GM19463 (cell line): Measurements from ENCODE around the gene KRTDAP.

Experiments used
- ATAC-seq: cut with Tn5 transposase; IDR thresholded peaks from one replicate; pipeline ENCODE4 v1.9.1; 2021; ENCODE audit warnings: mild to moderate bottlenecking, moderate library complexity; ENCODE audit not compliant: unreplicated experiment

Gene KRTDAP

DNA sequence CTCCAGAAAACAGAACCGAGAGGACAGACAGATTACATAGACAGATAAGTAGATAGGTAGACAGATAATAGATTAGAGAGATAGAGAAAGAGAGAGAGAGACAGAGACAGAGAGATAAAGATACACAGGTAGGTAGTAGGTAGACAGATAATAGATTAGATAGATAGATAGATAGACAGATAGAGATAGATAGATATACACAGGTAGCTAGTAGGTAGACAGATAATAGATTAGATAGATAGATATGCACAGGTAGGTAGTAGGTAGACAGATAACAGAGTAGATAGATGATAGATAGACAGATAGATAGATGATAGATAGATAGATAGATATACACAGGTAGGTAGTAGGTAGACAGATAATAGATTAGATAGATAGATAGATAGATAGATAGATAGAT lies 32.1 kb downstream of the KRTDAP start:
- no peak for ATAC-seq

DNA sequence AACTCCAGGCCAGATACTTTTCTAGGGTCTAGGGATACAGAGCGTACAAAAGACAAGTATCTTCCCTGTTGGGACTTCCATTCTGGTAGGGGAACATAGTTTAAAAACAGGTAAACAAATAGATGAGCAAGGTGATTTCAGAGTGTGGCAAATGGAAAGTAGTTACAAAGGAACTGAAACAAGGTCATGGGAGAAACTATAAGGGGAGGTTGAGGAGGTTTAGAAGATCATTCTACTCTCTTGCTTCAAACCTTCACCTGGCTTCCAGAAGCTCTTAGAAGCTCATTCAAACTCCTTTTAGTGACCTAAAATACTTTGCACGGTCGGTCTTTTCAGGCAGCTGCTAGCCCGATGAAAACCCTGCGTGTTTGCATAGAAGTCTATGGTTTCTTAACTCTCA lies 33.1 kb downstream of the KRTDAP start:
- no peak for ATAC-seq

DNA sequence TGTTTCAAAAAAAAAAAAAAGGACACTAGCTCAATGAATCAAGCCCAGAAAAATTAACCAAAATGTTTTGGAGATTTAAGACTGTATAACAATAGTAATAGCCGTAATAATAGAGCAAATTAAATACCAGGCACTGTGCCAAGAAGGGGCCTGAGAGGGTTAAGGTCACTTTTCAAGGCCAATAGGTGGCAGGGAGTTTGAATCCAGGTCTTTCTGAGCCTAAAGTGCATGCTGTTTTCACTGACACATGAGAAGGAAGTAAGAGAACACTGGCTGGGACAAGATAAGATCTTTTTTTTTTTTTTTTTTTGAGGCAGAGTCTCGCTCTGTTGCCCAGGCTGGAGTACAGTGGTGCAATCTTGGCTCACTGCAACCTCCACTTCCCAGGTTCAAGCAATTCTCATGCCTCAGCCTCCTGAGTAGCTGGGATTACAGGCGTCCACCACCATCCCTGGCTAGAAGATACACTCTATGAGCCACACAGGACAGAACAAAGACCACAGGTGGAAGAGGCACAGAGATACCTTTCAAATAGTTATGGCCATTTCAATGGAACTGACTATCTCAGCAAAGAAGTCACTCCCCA lies 34.6 kb downstream of the KRTDAP start:
- no peak for ATAC-seq

DNA sequence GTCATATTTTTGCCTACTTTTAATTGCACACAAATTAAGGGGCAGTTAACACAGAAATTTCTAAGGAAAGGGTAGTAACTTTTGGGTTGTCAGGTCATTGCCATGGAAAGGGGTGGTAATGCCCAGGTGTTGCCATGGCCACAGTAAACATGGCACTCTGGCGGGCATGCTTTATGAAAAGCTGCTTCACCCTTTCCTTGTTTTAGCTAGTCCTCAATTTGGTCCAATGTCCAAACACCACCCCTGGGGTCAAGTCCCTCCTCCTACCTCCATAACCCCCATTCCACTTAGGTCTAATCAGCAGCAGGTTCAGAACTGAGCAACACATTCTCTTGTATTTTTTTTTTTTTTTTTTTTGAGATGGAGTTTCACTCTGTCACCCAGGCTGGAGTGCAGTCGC lies 35.6 kb downstream of the KRTDAP start:
- ATAC-seq = no peak

DNA sequence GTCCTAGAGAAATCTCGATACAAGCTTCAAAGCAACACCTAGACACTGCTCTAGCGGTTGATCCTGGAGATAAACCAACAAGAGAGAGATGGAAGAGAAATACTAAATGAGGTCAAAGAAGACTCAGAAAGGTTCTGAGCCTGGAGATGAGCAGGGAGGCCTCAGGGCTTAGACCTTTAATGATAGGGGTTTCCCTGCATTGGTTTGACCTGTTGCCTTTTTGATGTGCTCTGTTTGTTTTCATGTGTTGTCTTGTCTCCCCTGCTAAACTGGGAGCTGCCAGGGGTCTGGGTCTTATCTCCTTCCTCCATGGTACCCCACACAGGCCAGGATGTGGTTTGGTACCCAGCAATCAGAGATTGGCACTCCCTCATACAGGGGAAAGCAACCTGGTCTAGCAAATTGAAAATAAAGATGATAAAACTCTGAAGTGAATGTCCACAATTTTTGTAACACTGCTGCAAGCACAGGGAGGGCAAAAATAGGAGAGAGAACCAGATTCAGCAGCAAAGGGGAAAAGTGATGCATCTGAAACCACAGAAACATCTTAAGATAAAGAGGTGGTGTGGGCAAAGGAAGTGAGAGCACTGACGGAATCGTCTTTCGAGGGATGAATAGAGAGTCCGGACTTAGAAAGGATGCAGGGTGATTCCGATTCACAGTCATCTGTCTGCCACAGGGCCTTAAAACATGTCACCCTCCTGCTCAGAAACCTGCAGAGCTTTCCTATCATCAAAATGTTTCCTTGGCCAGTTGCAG lies 38.7 kb downstream of the KRTDAP start:
- peak; percentile 51 for ATAC-seq

DNA sequence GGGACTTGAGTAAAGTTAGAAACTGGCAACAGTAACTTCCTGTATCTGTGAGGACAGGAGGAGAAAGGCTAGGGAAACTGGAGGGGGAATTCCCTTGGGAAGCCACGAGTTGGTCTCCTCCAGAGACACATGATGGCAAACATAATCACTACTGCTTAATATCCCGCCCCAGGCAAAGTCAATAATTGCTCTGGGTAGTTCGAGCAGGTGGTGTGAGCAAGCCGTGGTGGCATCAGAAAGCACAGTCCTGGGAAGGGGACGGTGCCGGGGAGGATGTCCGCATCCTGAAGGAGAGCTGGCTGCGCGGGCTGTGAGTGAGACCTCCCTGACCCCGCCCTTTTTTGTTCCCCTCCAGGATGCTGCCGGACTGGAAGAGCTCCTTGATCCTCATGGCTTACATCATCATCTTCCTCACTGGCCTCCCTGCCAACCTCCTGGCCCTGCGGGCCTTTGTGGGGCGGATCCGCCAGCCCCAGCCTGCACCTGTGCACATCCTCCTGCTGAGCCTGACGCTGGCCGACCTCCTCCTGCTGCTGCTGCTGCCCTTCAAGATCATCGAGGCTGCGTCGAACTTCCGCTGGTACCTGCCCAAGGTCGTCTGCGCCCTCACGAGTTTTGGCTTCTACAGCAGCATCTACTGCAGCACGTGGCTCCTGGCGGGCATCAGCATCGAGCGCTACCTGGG lies 40.8 kb downstream of the KRTDAP start:
- ATAC-seq = no peak

DNA sequence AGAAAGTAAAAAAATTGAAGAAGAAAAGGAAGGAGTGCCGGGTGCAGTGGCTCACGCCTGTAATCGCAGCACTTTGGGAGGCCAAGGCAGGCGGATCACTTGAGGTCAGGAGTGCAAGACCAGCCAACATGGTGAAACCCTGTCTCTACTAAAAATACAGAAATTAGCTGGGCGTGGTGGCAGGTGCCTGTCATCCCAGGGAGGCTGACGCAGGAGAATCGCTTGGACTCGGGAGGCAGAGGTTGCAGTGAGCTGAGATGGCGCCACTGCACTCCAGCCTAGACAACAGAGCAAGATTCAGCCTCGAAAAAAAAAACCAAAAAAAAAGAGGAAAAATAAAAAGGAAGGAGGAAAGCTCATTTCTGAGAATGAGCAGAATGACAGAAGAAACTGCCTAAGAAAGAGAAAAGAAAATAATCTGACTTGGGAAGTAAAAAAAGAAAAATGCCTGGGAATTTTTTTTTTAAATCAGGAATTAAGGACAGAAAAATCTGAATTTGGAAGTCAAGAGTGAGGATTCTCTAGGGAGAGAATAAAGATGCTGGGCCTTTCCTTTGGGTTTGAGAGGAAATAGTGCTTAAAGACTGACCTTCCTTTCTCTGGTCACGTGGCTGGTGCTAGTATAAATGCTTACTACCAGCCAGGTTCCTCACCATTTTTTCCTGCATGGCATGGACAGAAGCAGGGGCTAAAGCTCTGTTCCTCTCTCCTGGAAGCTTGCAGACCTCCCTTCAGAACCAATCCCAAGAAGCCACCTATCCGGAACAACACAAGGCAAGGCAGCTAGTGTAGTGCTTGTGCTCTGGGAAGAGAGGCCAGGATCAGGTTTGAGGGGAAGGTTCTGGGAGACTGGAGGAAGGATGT lies 42.4 kb downstream of the KRTDAP start, which contains the start of gene FFAR2:
FFAR2 (plus strand) TSS at position 652 of the 864 bp plus-strand sequence. CDS start 1,458 bp downstream, outside the sequence.
- no peak for ATAC-seq

DNA sequence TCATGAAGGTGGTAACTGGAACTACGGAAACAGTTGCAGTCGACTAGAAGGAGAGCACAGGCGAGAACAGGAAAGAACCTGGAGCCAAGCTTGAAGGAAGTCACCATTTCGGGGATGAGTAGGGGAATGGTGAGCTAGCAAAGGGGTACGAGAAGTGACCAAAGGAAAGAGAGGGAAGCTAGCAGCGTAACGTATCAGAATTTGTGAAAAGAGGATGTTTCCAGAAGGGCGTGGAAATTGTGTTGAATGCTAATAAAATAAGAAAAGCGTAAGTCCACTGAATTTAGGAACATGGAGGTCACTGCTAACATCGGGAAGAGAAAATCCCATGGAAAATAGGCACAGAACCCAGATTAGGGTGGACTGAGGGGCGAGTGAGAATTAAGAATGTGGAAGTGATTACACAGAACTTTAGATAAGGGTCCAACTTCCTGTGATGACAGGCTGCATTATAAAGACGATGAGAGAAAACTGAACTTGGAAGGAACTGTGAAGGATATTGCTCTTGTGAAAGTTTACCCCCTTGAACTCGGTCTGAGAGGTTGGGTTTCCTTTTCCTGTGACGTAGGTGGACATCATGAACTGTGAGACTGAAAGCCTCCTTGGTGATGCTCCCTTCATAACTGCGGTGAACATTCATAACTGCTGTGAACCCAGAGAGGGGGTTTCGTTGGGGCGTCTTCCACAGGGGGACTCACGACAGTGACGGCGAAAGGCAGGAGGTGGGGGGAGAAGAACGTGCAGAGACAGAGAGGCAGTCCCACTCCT lies 44.3 kb downstream of the KRTDAP start:
- ATAC-seq = no peak

DNA sequence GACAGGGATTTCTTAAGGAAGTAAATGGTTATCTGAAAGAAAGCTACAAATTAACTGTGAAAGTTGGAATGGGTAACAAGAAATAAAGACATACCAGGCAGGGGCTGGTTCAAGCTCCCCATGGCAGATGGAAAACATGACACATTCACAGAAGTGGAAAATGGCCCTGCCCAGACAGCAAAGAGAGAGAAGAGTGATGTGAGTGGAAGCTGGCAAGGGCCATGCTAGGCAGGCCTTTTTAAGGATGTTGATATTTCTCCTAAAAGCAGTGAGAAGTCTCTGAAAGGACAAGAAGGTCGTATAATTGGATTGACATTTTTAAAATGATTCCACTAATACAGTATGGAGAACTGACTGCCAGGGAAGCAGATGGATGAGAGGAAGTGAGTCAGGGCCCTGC lies 45.5 kb downstream of the KRTDAP start:
- no peak for ATAC-seq

DNA sequence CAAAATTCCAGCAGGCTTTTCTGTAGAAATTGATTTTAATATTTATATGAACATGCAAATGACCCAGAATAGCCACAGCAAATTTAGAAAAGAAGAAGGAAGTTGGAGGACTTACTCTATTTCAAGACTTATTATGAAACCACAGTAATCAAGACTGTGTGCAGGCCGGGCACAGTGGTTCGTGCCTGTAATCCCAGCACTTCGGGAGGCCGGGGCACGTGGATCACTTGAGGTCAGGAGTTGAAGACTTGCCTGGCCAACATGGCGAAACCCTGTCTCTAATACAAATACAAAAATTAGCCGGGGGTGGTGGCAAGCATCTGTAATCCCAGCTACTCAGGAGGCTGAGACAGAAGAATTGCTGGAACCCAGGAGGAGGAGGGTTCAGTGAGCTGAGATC lies 48.2 kb downstream of the KRTDAP start:
- ATAC-seq = no peak

DNA sequence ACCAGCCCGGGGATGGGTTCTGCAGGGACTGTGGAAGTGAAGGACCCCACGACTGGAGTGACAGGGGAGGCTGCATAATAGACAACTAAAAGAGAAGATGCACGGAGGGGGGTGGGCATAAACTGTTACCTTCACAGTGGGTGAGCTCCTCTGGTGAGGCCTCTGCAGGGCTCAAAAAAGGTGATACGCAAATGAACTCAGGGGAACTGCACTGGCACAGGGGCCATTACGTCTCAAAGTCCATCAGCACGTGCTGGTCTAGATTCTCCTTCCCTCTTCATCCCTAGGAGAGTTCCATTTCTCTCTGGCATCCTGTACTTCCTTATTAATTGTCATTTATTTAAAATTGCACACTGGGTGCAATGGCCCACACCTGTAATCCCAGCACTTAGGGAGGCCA lies 50.3 kb downstream of the KRTDAP start:
- no peak for ATAC-seq

DNA sequence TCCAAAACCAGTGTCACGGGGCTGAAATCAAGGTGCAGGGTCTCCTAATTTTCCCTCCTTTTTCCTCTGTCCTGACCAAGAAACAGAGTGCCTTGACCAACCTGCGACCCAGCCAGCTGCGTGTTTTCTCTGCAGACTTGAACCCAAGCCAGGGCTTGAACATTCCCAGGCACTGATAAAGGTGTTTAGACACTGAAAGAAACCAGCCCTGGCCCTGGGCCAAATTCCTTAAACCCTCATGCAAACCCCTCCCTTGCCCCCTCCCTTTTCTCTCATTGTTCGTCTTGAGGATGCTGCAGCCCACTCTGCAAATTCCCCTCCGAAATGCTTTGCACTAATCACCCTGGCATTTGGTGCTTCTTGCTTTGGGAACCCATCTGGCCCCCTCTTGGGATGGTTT lies 51.7 kb downstream of the KRTDAP start:
- no peak for ATAC-seq

DNA sequence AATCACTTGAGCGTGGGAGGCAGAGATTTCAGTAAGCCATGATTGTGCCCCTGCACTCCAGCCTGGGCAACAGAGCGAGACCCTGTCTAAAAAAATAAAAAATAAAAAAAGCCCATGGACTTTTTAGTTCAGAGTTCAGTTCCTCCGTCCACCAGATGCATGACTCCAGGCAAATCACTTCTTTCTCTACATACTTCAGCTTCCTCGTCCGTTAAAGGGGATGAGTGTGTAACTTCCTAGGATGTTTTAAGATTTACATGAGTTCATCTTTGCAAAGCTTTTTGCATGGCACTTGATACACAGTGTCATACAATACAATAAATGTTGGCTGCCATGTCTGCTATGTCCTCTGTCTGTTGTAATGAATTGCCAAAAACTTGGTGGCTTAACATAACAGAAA lies 52.2 kb downstream of the KRTDAP start:
- ATAC-seq = no peak

DNA sequence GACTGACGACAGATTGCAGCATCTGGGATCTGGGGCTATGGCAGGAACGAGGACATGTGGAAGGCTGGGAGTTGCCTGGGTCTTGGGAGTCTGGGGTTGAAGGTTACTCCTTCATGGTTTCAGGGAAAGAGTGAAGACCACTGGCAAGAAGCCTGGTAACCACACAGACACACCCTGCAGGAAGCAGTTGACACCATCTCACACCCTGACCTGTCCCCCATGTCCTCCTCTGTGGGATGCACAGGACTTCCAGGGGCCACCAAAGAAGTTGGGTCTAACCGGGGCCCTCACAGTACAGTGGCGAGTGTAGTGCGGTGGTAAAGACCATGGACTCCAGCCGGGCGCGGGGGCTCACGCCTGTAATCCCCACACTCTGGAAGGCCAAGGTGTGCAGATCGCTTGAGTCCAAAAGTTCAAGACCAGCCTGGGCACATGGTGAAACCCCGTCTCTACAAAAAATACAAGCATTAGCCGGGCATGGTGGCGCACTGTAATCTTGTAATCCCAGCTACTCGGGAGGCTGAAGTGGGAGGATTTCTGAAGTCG lies 52.8 kb downstream of the KRTDAP start:
- no peak for ATAC-seq
